SK-N-SH (cell line): ENCODE data around the gene THSD7A. TPM values are rescaled to one million over a fixed set of nuclear protein-coding genes. Genes with fewer than 3 reads are reported as not detected.
A peak's percentile ranks its signal among the peaks of the same experiment; 100 is the strongest.

Experiments
- CTCF ChIA-PET: fragments of 300-600, 350-600 bp; formaldehyde crosslinking; extraction: SDS; loops from one replicate; lab custom pipeline; 2021; lab: Yijun Ruan, JAX
- POLR2A ChIA-PET: fragments of 350-600 bp; sonication (Branson Sonifier 250); formaldehyde crosslinking; extraction: SDS; loops from one replicate; lab custom pipeline; 2020; ENCODE audit warnings: antibody characterized with exemption, inconsistent platforms; lab: Yijun Ruan, JAX
- DNase-seq: peaks from one replicate; pipeline ENCODE4 v3.0.0; 2012
- H2AFZ ChIP-seq: fragments of 200-600 bp; sonication (generic); 2 replicates; pipeline ENCODE4 v1.8.1; 2016; ENCODE audit warnings: antibody characterized with exemption, mild to moderate bottlenecking, low read depth
- H3F3A ChIP-seq: fragments of 200-600 bp; sonication (generic); replicated peaks from 2 replicates; pipeline ENCODE3; 2016; ENCODE audit warnings: antibody characterized with exemption, mild to moderate bottlenecking; ENCODE audit not compliant: insufficient read depth
- H3K27ac ChIP-seq, 2 experiments: fragments of 200-500 bp in 1 of 2; fragments of 200-600 bp in 1 of 2; sonication (Bioruptor generic) in 1 of 2; sonication (generic), shearing (Covaris generic) in 1 of 2; 2 replicates each; pipeline versions ENCODE4 v1.5.1 to v1.6.1; 2014 to 2016; ENCODE audit warnings: low read depth in 2 of 2, inconsistent platforms in 1 of 2, low read length in 1 of 2, mild to moderate bottlenecking in 1 of 2, mixed read lengths in 1 of 2
- H3K27me3 ChIP-seq: fragments of 200-600 bp; sonication (generic), shearing (Covaris generic); 2 replicates; pipeline ENCODE4 v1.6.1; 2016; ENCODE audit warnings: mixed run types; ENCODE audit not compliant: insufficient read depth
- H3K36me3 ChIP-seq, 2 experiments: fragments of 200-500 bp in 1 of 2; fragments of 200-600 bp in 1 of 2; sonication (Bioruptor generic) in 1 of 2; sonication (generic) in 1 of 2; replicated peaks in 1 of 2; 2 replicates each; pipeline versions ENCODE3 to v1.5.1; 2014 to 2016; ENCODE audit warnings: low read length in 1 of 2, mild to moderate bottlenecking in 1 of 2; ENCODE audit not compliant: insufficient read depth in 2 of 2, control insufficient read depth in 1 of 2
- H3K4me1 ChIP-seq, 2 experiments: fragments of 200-500 bp in 1 of 2; fragments of 200-600 bp in 1 of 2; sonication (Bioruptor generic) in 1 of 2; sonication (generic), shearing (Covaris generic) in 1 of 2; 2 replicates each; pipeline versions ENCODE4 v1.5.1 to v1.6.1; 2014 to 2016; ENCODE audit warnings: low read depth in 1 of 2, low read length in 1 of 2, mixed run types in 1 of 2; ENCODE audit not compliant: insufficient read depth in 2 of 2, control insufficient read depth in 1 of 2
- H3K4me2 ChIP-seq: fragments of 200-600 bp; sonication (generic), shearing (Covaris generic); 2 replicates; pipeline ENCODE4 v1.6.1; 2017; ENCODE audit warnings: mixed run types
- H3K4me3 ChIP-seq, 2 experiments: fragments of 200-500 bp in 1 of 2; fragments of 200-600 bp in 1 of 2; sonication (Bioruptor generic) in 1 of 2; sonication (generic), shearing (Covaris generic) in 1 of 2; 2 replicates each; pipeline versions ENCODE4 v1.5.1 to v1.8.1; 2014 to 2016; ENCODE audit warnings: low read depth in 2 of 2, inconsistent platforms in 1 of 2, low read length in 1 of 2, mild to moderate bottlenecking in 1 of 2, mixed read lengths in 1 of 2, moderate library complexity in 1 of 2
- H3K79me2 ChIP-seq: fragments of 200-600 bp; sonication (generic); 2 replicates; pipeline ENCODE4 v1.8.1; 2017; ENCODE audit warnings: mild to moderate bottlenecking; ENCODE audit not compliant: insufficient read depth
- H3K9ac ChIP-seq: fragments of 200-600 bp; sonication (generic); 2 replicates; pipeline ENCODE4 v1.6.1; 2017; ENCODE audit warnings: mixed run types
- H3K9me2 ChIP-seq: fragments of 200-600 bp; sonication (generic); 2 replicates; pipeline ENCODE4 v1.6.1; 2017; ENCODE audit warnings: mixed run types
- H3K9me3 ChIP-seq: fragments of 200-600 bp; sonication (generic); 2 replicates; pipeline ENCODE4 v1.6.1; 2017; ENCODE audit warnings: mixed run types, mild to moderate bottlenecking, moderate library complexity
- H4K20me1 ChIP-seq: fragments of 200-600 bp; sonication (generic); 2 replicates; pipeline ENCODE4 v1.6.1; 2017; ENCODE audit warnings: mild to moderate bottlenecking, mixed run types; ENCODE audit not compliant: insufficient read depth
- CHD2 ChIP-seq: fragments of 150-350 bp; IDR thresholded peaks from 2 replicates; pipeline ENCODE4 v1.6.1; 2018; ENCODE audit warnings: low read length; ENCODE audit not compliant: partially characterized antibody
- EP300 ChIP-seq, 2 experiments: IDR thresholded peaks; 2 replicates each; pipeline versions ENCODE4 v1.4.0 to v1.6.1; 2012; ENCODE audit warnings: borderline replicate concordance in 1 of 2, low read depth in 1 of 2, low read length in 1 of 2
- FOXJ3 ChIP-seq: sonication (generic); formaldehyde crosslinking; IDR thresholded peaks from 2 replicates; pipeline ENCODE4 v1.5.1; 2020; ENCODE audit warnings: mild to moderate bottlenecking, missing genetic modification reagents
- GATA2 ChIP-seq: sonication (generic); formaldehyde crosslinking; IDR thresholded peaks from 2 replicates; pipeline ENCODE4 v1.5.0; 2020; ENCODE audit warnings: mild to moderate bottlenecking, missing genetic modification reagents
- MEF2A ChIP-seq: IDR thresholded peaks from 2 replicates; pipeline ENCODE4 v1.4.0; 2012; ENCODE audit warnings: low read depth, borderline replicate concordance
- MXI1 ChIP-seq: IDR thresholded peaks from 2 replicates; pipeline ENCODE4 v1.6.1; 2012; ENCODE audit warnings: mild to moderate bottlenecking, low read depth, low read length, improper control_type of control experiment
- RAD21 ChIP-seq: IDR thresholded peaks from 2 replicates; pipeline ENCODE4 v1.6.1; 2012; ENCODE audit warnings: mild to moderate bottlenecking, low read length
- RCOR1 ChIP-seq: fragments of 150-350 bp; IDR thresholded peaks from 2 replicates; pipeline ENCODE4 v1.6.1; 2017; ENCODE audit warnings: antibody characterized with exemption, low read length
- TCF12 ChIP-seq: IDR thresholded peaks from 2 replicates; pipeline ENCODE4 v1.4.0; 2012
- YY1 ChIP-seq: IDR thresholded peaks from 2 replicates; pipeline ENCODE4 v1.4.0; 2012; ENCODE audit warnings: low read depth, mild to moderate bottlenecking
- WGBS: methylation state at CpG from one replicate; pipeline ENCODE4 v1.1.6; 2017; ENCODE audit warnings: low lambda C conversion rate; 5-methylcytosine and 5-hydroxymethylcytosine counted together
- polyA plus RNA-seq, 3 experiments: library from polyadenylated mRNA; depleted of rRNA; stranded (reverse); fragments of >200 nt; gene quantifications; 2 replicates each; pipeline ENCODE4 v1.2.3, GENCODE V29; 2012
- TF ChIP-seq, protein P1 (sequence below): fragments of 200-600 bp; sonication (generic); IDR thresholded peaks from 2 replicates; pipeline ENCODE4 v1.6.1; 2017; ENCODE audit warnings: antibody characterized with exemption, mild to moderate bottlenecking, moderate library complexity

THSD7A gene
- polyA plus RNA-seq, 1 of the 3 experiments (the other 2 are of a cell fraction): 0.16 TPM

DNA sequence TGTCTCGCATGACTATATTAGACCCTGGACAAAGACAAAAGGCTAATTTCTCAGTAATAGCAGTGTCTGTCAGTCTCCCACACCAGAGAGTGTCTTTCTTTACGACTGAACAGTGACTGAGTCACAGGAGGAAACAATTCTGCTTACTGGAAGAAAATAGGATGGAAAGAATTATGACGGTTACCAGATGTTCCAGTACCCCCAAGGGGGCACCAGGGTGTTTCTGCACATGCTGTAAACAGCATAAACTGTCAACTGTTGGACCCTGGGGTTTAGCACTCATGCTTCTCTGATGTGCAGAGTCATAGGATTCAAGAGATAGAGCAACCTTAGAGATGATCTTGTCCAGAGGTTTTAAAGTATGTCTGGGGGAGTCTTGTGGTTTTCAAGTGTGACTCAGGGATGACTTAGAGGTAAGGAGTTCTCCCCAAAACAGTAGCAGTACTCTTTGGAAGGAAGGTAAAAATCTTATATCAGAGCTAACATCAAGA lies 291.7 kb downstream of the THSD7A start:
- CTCF ChIA-PET: interaction anchor here (1.6 to 2.2 kb wide), 2 partner anchors 12 to 291 kb away, joined by 6 read pairs; no protein-coding TSS in a partner anchor
- no peak overlapping the region for H2AFZ ChIP-seq

DNA sequence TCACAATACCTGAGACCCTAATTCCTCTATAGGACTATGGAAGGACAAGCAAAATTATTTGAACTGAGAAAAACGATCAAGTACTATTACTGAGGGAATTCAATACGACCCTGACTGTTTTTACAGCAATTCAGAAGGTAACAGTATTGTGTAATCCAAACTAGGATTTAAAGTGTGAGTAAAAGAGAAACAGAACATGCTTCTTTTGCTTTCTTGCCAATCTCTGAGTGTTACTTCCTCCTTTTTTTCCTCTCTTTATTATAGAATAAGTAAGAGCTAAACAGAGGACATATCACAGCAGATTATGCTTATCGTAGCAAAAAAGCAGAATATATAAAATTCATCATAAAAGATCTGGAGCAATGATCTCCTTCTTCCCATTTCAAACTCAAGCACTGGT lies 292.1 kb downstream of the THSD7A start:
- Histone ChIP-seq H3K9me3 (no peaks in the 10 kb centered on the region), H3K4me3 (no peak overlapping the region), H3K27me3 (no peaks in the 10 kb centered on the region), H3K9ac (no peak overlapping the region), H4K20me1 (no peaks in the 10 kb centered on the region), H3F3A (no peaks in the 10 kb centered on the region), H3K9me2 (no peaks in the 10 kb centered on the region), H3K36me3 (peaks cover 0 to 21% of the 10 kb centered on the region in 2 experiments), H3K79me2 (no peaks in the 10 kb centered on the region), H3K4me2 (0 out of 2 replicates have a peak overlapping the region, but pooled peaks have one; percentile 8), H2AFZ (no peak overlapping the region), H3K4me1 (peaks cover 0 to 33% of the 10 kb centered on the region in 2 experiments; a peak in 2 of 4 replicates), H3K27ac (peak overlapping the region in 1 of 2 experiments; percentile 98; a peak in 2 of 4 replicates)
- WGBS: 22% methylated on average over 3 of the region's 3 CpGs
- DNase-seq: no peak
- ChIA-PET POLR2A (no interaction called here), CTCF (interaction anchor here (0.6 to 2.2 kb wide), 5 partner anchors 9 to 291 kb away, joined by 3 to 6 read pairs (median 5); no protein-coding TSS in a partner anchor)
- no peak for TF ChIP-seq MEF2A
- TF ChIP-seq, protein P1, sequence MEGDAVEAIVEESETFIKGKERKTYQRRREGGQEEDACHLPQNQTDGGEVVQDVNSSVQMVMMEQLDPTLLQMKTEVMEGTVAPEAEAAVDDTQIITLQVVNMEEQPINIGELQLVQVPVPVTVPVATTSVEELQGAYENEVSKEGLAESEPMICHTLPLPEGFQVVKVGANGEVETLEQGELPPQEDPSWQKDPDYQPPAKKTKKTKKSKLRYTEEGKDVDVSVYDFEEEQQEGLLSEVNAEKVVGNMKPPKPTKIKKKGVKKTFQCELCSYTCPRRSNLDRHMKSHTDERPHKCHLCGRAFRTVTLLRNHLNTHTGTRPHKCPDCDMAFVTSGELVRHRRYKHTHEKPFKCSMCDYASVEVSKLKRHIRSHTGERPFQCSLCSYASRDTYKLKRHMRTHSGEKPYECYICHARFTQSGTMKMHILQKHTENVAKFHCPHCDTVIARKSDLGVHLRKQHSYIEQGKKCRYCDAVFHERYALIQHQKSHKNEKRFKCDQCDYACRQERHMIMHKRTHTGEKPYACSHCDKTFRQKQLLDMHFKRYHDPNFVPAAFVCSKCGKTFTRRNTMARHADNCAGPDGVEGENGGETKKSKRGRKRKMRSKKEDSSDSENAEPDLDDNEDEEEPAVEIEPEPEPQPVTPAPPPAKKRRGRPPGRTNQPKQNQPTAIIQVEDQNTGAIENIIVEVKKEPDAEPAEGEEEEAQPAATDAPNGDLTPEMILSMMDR: no peak

More for the DNA sequence above, 291.7 kb downstream of the THSD7A start:
- Histone ChIP-seq H3K9me3 (no peaks in the 10 kb centered on the region), H3K9me2 (no peaks in the 10 kb centered on the region), H3K79me2 (no peaks in the 10 kb centered on the region), H3K4me3 (no peak overlapping the region), H4K20me1 (no peaks in the 10 kb centered on the region), H3K36me3 (peaks cover 0 to 21% of the 10 kb centered on the region in 2 experiments), H3K4me2 (0 out of 2 replicates have a peak overlapping the region, but pooled peaks have one; percentile 8)
- peak; percentile 70 for DNase-seq
- 8% methylated on average over 3 of the region's 3 CpGs for WGBS
- POLR2A ChIA-PET: no interaction called here
- TF ChIP-seq GATA2 (peak; percentile 65), CHD2 (peak; percentile 71), TCF12 (peak; percentile 40), YY1 (no peak), MXI1 (peak; percentile 92), FOXJ3 (CRISPR knock-in tag) (peak; percentile 89), RCOR1 (peak; percentile 89), RAD21 (peak; percentile 53), EP300 (IDR thresholded peaks at IDR 0.05; ENCODE audit: borderline replicate concordance in 1 of 2, low read depth in 1 of 2, low read length in 1 of 2) (peak in 1 of 2 experiments; percentile 97; a peak in 2 of 4 replicates)
- TF ChIP-seq, protein P1: no peak
- TF ChIP-seq, all 33 proteins: peak for 8
- Histone ChIP-seq H3K27ac (peak overlapping the region in 1 of 2 experiments; percentile 98; a peak in 2 of 4 replicates), H3K27me3 (no peaks in the 10 kb centered on the region), H3K9ac (no peak overlapping the region), H3F3A (no peaks in the 10 kb centered on the region), H3K4me1 (peaks cover 0 to 33% of the 10 kb centered on the region in 2 experiments; a peak in 2 of 4 replicates)
